Left cardiac atrium (tissue), 4 donors: ENCODE results near the gene WWC1. TPM values are rescaled to one million over a fixed set of nuclear protein-coding genes. Genes with fewer than 3 reads are reported as not detected.
"Not testable (repeated sequence)": the region's sequence is repeated elsewhere in the genome, so short reads cannot be mapped to it uniquely, and the experiment has no call there.

ENCODE experiments used
- ATAC-seq, 2 donors: fragments of 200-7000 bp; cut with Tn5 transposase; one replicate each; pipeline ENCODE4 v1.9.1; 2020; ENCODE audit warnings: mild to moderate bottlenecking in 2 of 2, moderate library complexity in 2 of 2
- DNase-seq: peaks from one replicate; pipeline ENCODE4 v3.0.0-alpha.2; 2020
- intact Hi-C, 2 donors: fragments of 100-400 bp; cut with DNase I; formaldehyde crosslinking; loops; one replicate each; pipeline versions ENCODE4 v1.14.1 to v1.15.1; 2022 to 2023
- total RNA-seq, 2 donors: library from RNA; stranded (reverse); fragmentation: NEBNext Ultra II Directional; extraction: Animal tissue kit (Norgen Biotek cat#: 25700); gene quantifications; one replicate each; pipeline ENCODE4 v1.2.1, GENCODE V29; 2021
- donor health status: DM: no; HTN: yes; CAD: no.
- donor health status: DM: no; HTN: yes; CAD: no; lungs with severe emphysema.
- donor health status: DM: yes; HTN: yes; CAD: no.
- donor health status: Dilated cardiomyopathy.

WWC1 gene
- total RNA-seq, 2 donors from 2014 or later = 3.4 to 6.2 TPM

- intact Hi-C loops = no loop called here
- ATAC-seq (no peak), DNase-seq (no peak)
Measured at GRCh38 chr5:168302785-168303184, 11.3 kb downstream of the WWC1 start.

GRCh38 chr5:168303393-168304025, 12.1 kb downstream of the WWC1 start:
- ATAC-seq = no peak
- DNase-seq = no peak
- intact Hi-C loops = no loop called here

GRCh38 chr5:168304349-168304748, 12.9 kb downstream of the WWC1 start:
- intact Hi-C loops = no loop called here
- DNase-seq = no peak
- ATAC-seq = no peak

- ATAC-seq (no peak), DNase-seq (no peak)
- intact Hi-C loops = no loop called here
Measured at GRCh38 chr5:168305281-168305680, 13.8 kb downstream of the WWC1 start.

GRCh38 chr5:168307022-168307421, 15.6 kb downstream of the WWC1 start:
- ATAC-seq (no peak), DNase-seq (no peak)
- intact Hi-C loops = no loop called here

- ATAC-seq (no peak), DNase-seq (no peak)
- intact Hi-C loops = no loop called here
Measured at GRCh38 chr5:168307925-168308584, 16.6 kb downstream of the WWC1 start.

- intact Hi-C loops = no loop called here
- no peak for ATAC-seq
- no peak for DNase-seq
Measured at GRCh38 chr5:168308976-168309598, 17.6 kb downstream of the WWC1 start.

- ATAC-seq, DNase-seq, intact Hi-C loops: not testable (repeated sequence)
Measured at GRCh38 chr5:168310541-168310940, 19.1 kb downstream of the WWC1 start.

GRCh38 chr5:168311061-168311566, 19.7 kb downstream of the WWC1 start:
- no peak for DNase-seq
- ATAC-seq = no peak
- intact Hi-C loops = no loop called here

- DNase-seq (no peak), ATAC-seq (no peak)
- intact Hi-C loops = no loop called here
Measured at GRCh38 chr5:168312606-168313295, 21.3 kb downstream of the WWC1 start.

- intact Hi-C loops = no loop called here
Measured at GRCh38 chr5:168313596-168314204, 22.3 kb downstream of the WWC1 start.

GRCh38 chr5:168314735-168315411, 23.4 kb downstream of the WWC1 start:
- intact Hi-C loops = no loop called here
- peak; percentile 65 to 77 for ATAC-seq
- peak; percentile 42 for DNase-seq

More at GRCh38 chr5:168313596-168314204, 22.3 kb downstream of the WWC1 start:
- no peak for ATAC-seq
- DNase-seq = no peak

- no peak for ATAC-seq
- DNase-seq = no peak
- intact Hi-C loops = no loop called here
Measured at GRCh38 chr5:168315416-168316138, 24.1 kb downstream of the WWC1 start.

- ATAC-seq (no peak), DNase-seq (no peak)
- intact Hi-C loops = no loop called here
Measured at GRCh38 chr5:168316139-168316578, 24.7 kb downstream of the WWC1 start.

GRCh38 chr5:168317096-168317520, 25.7 kb downstream of the WWC1 start:
- ATAC-seq (peak; percentile 16 to 44), DNase-seq (peak; percentile 37)
- intact Hi-C loops = no loop called here

GRCh38 chr5:168317521-168318147, 26.2 kb downstream of the WWC1 start:
- DNase-seq (no peak), ATAC-seq (peak; percentile 69 to 88)
- intact Hi-C loops = no loop called here

GRCh38 chr5:168318240-168318639, 26.8 kb downstream of the WWC1 start:
- intact Hi-C loops = no loop called here
- ATAC-seq (no peak), DNase-seq (no peak)

- ATAC-seq (no peak), DNase-seq (no peak)
- intact Hi-C loops = no loop called here
Measured at GRCh38 chr5:168319774-168320173, 28.3 kb downstream of the WWC1 start.
